Panc1 (cell line): ENCODE results near the gene APOA1. TPM values are rescaled to one million over a fixed set of nuclear protein-coding genes. Genes with fewer than 3 reads are reported as not detected.
"Not testable (repeated sequence)": the region's sequence is repeated elsewhere in the genome, so short reads cannot be mapped to it uniquely, and the experiment has no call there.

Experiments
- ATAC-seq: fragments of 200-7000 bp; cut with Tn5 transposase; 2 replicates; pipeline ENCODE4 v1.9.1; 2020; ENCODE audit warnings: mild to moderate bottlenecking, moderate library complexity
- BruUV-seq: library from RNA; stranded (reverse); fragments of 400-500 nt; replicated peaks from 2 replicates; lab custom pipeline; 2021; lab: Mats Ljungman, UMichigan
- CTCF ChIA-PET: fragments of 300-600 bp; sonication (Branson Sonifier 250); formaldehyde crosslinking; loops from one replicate; lab custom pipeline; 2022; ENCODE audit warnings: antibody characterized with exemption; lab: Charles Lee
- POLR2A ChIA-PET: fragments of 300-600 bp; sonication (Branson Sonifier 250); formaldehyde crosslinking; loops from one replicate; lab custom pipeline; 2022; ENCODE audit warnings: antibody characterized with exemption; lab: Charles Lee
- DNase-seq: peaks from one replicate; pipeline ENCODE4 v3.0.0-alpha.2; 2010; ENCODE audit warnings: low read depth, low spot score
- H3K27ac ChIP-seq: 2 replicates; pipeline ENCODE4 v1.5.1; 2011; ENCODE audit warnings: mild to moderate bottlenecking, low read length, inconsistent platforms
- H3K27me3 ChIP-seq: fragments of 200-500 bp; sonication (Bioruptor generic); 2 replicates; pipeline ENCODE4 v1.6.0; 2014; ENCODE audit warnings: low read length, inconsistent platforms; ENCODE audit not compliant: control insufficient read depth, insufficient read depth
- H3K36me3 ChIP-seq: fragments of 200-500 bp; sonication (Bioruptor generic); 2 replicates; pipeline ENCODE4 v1.5.1; 2014; ENCODE audit warnings: inconsistent platforms, mild to moderate bottlenecking, low read length, moderate library complexity; ENCODE audit not compliant: control insufficient read depth, insufficient read depth
- H3K4me1 ChIP-seq: 2 replicates; pipeline ENCODE4 v1.5.1; 2011; ENCODE audit warnings: inconsistent platforms, mild to moderate bottlenecking, low read length, moderate library complexity; ENCODE audit not compliant: control insufficient read depth, insufficient read depth
- H3K4me3 ChIP-seq, 2 experiments: 2 replicates each; pipeline ENCODE4 v1.5.1; 2011 to 2012; ENCODE audit warnings: low read depth in 2 of 2, low read length in 2 of 2, mild to moderate bottlenecking in 2 of 2, inconsistent platforms in 1 of 2, moderate library complexity in 1 of 2
- H3K9me3 ChIP-seq: fragments of 200-500 bp; sonication (Bioruptor generic); 2 replicates; pipeline ENCODE4 v1.5.1; 2014; ENCODE audit warnings: low read depth, mild to moderate bottlenecking, inconsistent platforms, low read length, moderate library complexity; ENCODE audit not compliant: control insufficient read depth, insufficient read depth
- POLR2AphosphoS5 ChIP-seq: IDR thresholded peaks from 2 replicates; pipeline ENCODE4 v1.6.1; 2012; ENCODE audit warnings: mild to moderate bottlenecking, low read depth, low read length, moderate library complexity
- SIN3A ChIP-seq: IDR thresholded peaks from 2 replicates; pipeline ENCODE4 v1.6.1; 2012; ENCODE audit warnings: low read depth, mild to moderate bottlenecking, low read length, moderate library complexity, borderline replicate concordance; ENCODE audit not compliant: insufficient read depth
- TCF7L2 ChIP-seq: IDR thresholded peaks from 2 replicates; pipeline ENCODE4 v1.6.1; 2011; ENCODE audit warnings: mild to moderate bottlenecking, low read depth, low read length, inconsistent platforms
- in situ Hi-C: cut with HindIII; loops from 2 replicates; pipeline ENCODE4 v1.10.0; 2016; ENCODE audit warnings: low sequenced_read_pairs, low pct_unique_long_range_greater_than_20kb
- intact Hi-C: fragments of 100-400 bp; cut with micrococcal nuclease; formaldehyde crosslinking; loops from one replicate; pipeline ENCODE4 v1.10.0; 2022; ENCODE audit not compliant: unreplicated experiment
- total RNA-seq: library from RNA; stranded (reverse); gene quantifications from one replicate; pipeline ENCODE4 v1.2.1, GENCODE V29; 2021; ENCODE audit not compliant: unreplicated experiment
- TF ChIP-seq, protein P1 (sequence below): fragments of 450-650 bp; IDR thresholded peaks from 2 replicates; pipeline ENCODE4 v1.5.1; 2017; ENCODE audit warnings: mild to moderate bottlenecking
- TF ChIP-seq, protein P2 (sequence below), 2 experiments: IDR thresholded peaks; 2 replicates each; pipeline ENCODE4 v1.6.1; 2011 to 2012; ENCODE audit warnings: low read depth in 2 of 2, control low read depth in 1 of 2, low read length in 1 of 2, mild to moderate bottlenecking in 1 of 2, moderate library complexity in 1 of 2; ENCODE audit not compliant: insufficient read depth in 1 of 2

APOA1 gene
- total RNA-seq, 1 experiment from 2014 or later = 1.7 TPM

DNA sequence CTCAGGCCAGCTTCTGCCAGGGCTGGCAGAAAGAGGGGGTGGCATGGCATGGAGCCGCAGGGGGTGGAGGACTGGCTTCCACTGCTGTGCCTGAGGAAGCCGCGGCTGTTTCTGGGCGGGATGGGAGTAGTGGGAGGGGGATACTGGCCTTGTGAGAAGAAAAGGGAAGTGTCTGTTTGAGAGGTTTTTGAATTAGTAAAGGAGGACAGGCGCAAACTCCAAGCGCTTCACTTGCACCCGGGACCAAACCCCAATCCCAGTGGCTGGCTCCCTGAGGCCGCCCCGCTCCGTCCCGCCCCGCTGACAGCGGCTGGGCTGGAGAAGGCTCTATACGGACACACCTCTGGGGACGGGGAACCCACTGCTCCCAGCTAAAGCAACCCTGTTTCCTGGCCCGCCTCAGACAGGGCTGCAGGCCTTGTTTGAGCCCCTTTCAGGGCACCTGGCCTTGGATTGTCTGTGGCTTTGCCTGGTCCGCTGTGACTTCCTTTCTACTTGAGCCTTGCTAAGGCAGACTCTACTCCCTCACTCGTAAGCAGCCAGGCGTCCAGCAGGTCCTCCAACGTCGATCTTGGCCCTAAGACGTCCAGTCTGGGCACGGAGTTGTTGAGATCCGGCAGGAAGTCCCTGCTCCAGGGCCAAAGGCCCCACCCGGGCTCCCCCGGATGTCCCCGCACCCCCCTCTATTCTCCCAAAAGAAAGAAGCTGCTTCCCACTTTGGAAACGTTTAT, 2.2 kb downstream of the APOA1 start:
- CTCF ChIA-PET = interaction anchor here (0.5 to 3.0 kb wide), 11 partner anchors 12 to 242 kb away, joined by 3 to 76 read pairs (median 4); partner anchors contain the start of genes APOA4 and APOA5

DNA sequence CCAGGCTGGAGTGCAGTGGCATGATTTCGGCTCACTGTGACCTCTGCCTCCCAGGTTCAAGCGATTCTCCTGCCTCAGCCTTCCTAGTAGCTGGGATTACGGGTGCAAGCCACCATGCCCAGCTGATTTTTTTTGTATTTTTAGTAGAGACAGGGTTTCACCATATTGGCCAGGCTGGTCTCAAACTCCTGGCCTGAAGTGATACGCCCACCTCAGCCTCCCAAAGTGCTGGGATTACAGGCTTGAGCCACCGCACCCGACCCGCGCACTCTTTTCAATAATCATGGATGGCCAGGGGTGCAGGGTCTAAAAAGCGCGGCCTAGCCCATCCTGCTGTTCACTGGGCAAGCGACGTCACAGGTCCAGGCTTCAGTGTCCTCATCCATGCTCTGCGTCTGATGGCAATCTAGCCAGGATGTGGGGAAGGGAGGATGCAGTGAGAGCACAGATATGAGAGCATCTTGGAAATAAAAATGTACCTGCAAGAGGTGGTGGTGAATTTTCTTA, 2.8 kb downstream of the APOA1 start:
- H3K9me3 ChIP-seq, ATAC-seq, in situ Hi-C loops, H3K4me1 ChIP-seq, H3K4me3 ChIP-seq, DNase-seq, H3K27me3 ChIP-seq, H3K27ac ChIP-seq, BruUV-seq, POLR2A ChIA-PET, H3K36me3 ChIP-seq: not testable (repeated sequence)
- intact Hi-C loops = loop anchor here (5.0 kb wide), 1 partner anchor 42 kb away; the partner anchor contains the start of gene APOA5
- CTCF ChIA-PET = interaction anchor here (0.5 to 0.7 kb wide), 4 partner anchors 17 to 134 kb away, joined by 3 to 10 read pairs (median 6); no protein-coding TSS in a partner anchor

More for the DNA sequence above, 2.2 kb downstream of the APOA1 start:
- POLR2A ChIA-PET = interaction anchor here (0.6 to 1.0 kb wide), 4 partner anchors 12 to 335 kb away, joined by 3 to 7 read pairs (median 3); partner anchors contain the start of gene APOA4
- TF ChIP-seq SIN3A = no peak
- no peak for TF ChIP-seq POLR2AphosphoS5
- TF ChIP-seq, protein P1, sequence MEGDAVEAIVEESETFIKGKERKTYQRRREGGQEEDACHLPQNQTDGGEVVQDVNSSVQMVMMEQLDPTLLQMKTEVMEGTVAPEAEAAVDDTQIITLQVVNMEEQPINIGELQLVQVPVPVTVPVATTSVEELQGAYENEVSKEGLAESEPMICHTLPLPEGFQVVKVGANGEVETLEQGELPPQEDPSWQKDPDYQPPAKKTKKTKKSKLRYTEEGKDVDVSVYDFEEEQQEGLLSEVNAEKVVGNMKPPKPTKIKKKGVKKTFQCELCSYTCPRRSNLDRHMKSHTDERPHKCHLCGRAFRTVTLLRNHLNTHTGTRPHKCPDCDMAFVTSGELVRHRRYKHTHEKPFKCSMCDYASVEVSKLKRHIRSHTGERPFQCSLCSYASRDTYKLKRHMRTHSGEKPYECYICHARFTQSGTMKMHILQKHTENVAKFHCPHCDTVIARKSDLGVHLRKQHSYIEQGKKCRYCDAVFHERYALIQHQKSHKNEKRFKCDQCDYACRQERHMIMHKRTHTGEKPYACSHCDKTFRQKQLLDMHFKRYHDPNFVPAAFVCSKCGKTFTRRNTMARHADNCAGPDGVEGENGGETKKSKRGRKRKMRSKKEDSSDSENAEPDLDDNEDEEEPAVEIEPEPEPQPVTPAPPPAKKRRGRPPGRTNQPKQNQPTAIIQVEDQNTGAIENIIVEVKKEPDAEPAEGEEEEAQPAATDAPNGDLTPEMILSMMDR = no peak
- TF ChIP-seq, protein P2, sequence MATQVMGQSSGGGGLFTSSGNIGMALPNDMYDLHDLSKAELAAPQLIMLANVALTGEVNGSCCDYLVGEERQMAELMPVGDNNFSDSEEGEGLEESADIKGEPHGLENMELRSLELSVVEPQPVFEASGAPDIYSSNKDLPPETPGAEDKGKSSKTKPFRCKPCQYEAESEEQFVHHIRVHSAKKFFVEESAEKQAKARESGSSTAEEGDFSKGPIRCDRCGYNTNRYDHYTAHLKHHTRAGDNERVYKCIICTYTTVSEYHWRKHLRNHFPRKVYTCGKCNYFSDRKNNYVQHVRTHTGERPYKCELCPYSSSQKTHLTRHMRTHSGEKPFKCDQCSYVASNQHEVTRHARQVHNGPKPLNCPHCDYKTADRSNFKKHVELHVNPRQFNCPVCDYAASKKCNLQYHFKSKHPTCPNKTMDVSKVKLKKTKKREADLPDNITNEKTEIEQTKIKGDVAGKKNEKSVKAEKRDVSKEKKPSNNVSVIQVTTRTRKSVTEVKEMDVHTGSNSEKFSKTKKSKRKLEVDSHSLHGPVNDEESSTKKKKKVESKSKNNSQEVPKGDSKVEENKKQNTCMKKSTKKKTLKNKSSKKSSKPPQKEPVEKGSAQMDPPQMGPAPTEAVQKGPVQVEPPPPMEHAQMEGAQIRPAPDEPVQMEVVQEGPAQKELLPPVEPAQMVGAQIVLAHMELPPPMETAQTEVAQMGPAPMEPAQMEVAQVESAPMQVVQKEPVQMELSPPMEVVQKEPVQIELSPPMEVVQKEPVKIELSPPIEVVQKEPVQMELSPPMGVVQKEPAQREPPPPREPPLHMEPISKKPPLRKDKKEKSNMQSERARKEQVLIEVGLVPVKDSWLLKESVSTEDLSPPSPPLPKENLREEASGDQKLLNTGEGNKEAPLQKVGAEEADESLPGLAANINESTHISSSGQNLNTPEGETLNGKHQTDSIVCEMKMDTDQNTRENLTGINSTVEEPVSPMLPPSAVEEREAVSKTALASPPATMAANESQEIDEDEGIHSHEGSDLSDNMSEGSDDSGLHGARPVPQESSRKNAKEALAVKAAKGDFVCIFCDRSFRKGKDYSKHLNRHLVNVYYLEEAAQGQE (IDR thresholded peaks at IDR 0.05; ENCODE audit: insufficient read depth in 1 of 2, low read depth in 2 of 2, low read length in 1 of 2) = no peak
- no peak for TF ChIP-seq TCF7L2
- DNase-seq = no peak
- intact Hi-C loops = loop anchor here (5.0 kb wide), 1 partner anchor 43 kb away; the partner anchor contains the start of gene APOA5
- Histone ChIP-seq H3K27ac (peak overlapping the region; percentile 13; the same call in 1 of the 2 replicates), H3K4me1 (peaks cover 4% of the 10 kb centered on the region; the same call in 1 of the 2 replicates), H3K27me3 (no peaks in the 10 kb centered on the region), H3K36me3 (no peaks in the 10 kb centered on the region), H3K9me3 (no peaks in the 10 kb centered on the region), H3K4me3 (peak overlapping the region; percentile 31 to 58)
- in situ Hi-C loops = no loop called here
- BruUV-seq = no TSS peak
- ATAC-seq = peak; percentile 1; the same call in 1 of the 2 replicates
